SU-DHL-6 (cell line): ENCODE measurements around the gene TRPV4.

Experiments
- EZH2phosphoT487 ChIP-seq: fragments of 200-600 bp; sonication (generic), shearing (Covaris generic); conservative IDR thresholded peaks from 2 replicates; pipeline ENCODE4 v1.6.1; 2018; ENCODE audit warnings: mild to moderate bottlenecking, antibody characterized with exemption, low read length, moderate library complexity, mixed read lengths
- TF ChIP-seq, protein P1 (sequence below): fragments of 200-600 bp; sonication (generic); IDR thresholded peaks from one replicate; pipeline ENCODE4 v1.5.1; 2017; ENCODE audit warnings: antibody characterized with exemption, mild to moderate bottlenecking, low read length, moderate library complexity; ENCODE audit not compliant: insufficient read depth, poor library complexity, severe bottlenecking

DNA sequence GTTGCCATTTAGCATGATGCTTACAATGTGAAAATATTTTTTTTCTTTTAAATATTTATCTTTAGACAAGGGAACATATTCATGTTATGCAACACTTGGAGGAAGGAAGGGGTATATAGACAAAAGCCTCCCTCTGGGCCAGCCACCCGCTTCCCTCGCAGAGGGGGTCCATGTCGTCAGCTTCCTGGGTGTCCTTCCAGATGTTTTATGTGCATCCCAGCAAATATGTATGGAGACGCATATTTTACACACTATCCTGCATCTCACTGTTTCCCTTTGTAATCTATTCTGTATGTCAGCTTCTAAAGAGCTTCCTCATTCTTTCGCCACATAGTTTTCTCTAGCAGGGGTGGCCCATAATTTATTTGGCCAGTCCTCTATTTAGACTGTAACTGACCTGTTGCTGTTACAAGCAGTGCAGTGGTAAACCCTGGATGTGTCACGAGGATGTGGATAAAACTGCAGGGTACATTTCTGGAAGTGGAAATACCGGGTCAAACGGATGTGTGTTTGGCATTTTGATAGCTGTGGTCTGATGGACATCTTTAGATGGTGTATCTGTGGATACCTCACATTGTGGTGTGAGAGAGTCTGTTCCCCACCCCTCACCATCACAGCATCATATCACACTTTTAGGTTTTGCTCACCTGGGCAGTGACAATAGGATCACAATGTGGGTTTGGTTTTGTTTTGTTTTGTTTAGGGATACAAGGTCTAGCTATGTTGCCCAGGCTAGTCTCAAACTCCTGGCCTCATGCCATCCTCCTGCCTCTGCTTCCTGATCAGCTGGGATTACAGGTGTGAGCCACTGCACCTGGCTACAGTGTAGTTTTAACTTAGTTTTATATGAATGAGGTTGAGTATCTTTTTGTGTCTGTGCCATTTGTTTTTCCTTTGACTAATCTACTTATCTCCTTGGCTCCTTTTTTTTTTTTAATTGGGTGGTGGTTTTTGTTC is 87.9 kb downstream of the TRPV4 start:
- no peak for TF ChIP-seq EZH2phosphoT487
- TF ChIP-seq, protein P1, sequence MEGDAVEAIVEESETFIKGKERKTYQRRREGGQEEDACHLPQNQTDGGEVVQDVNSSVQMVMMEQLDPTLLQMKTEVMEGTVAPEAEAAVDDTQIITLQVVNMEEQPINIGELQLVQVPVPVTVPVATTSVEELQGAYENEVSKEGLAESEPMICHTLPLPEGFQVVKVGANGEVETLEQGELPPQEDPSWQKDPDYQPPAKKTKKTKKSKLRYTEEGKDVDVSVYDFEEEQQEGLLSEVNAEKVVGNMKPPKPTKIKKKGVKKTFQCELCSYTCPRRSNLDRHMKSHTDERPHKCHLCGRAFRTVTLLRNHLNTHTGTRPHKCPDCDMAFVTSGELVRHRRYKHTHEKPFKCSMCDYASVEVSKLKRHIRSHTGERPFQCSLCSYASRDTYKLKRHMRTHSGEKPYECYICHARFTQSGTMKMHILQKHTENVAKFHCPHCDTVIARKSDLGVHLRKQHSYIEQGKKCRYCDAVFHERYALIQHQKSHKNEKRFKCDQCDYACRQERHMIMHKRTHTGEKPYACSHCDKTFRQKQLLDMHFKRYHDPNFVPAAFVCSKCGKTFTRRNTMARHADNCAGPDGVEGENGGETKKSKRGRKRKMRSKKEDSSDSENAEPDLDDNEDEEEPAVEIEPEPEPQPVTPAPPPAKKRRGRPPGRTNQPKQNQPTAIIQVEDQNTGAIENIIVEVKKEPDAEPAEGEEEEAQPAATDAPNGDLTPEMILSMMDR, result no peak
